GM12864 (cell line): ENCODE measurements around the gene NR3C2.

Experiments used
- DNase-seq: peaks from one replicate; pipeline ENCODE4 v3.0.0-alpha.2; 2011; ENCODE audit warnings: low read depth
- H3K4me3 ChIP-seq: 2 replicates; pipeline ENCODE4 v1.5.1; 2011; ENCODE audit warnings: mild to moderate bottlenecking, low read depth, low read length, control low read depth
- TF ChIP-seq, protein P1 (sequence below): IDR thresholded peaks from 2 replicates; pipeline ENCODE4 v1.5.1; 2011; ENCODE audit warnings: low read depth, mild to moderate bottlenecking, moderate library complexity, low read length, control low read depth, inconsistent platforms; ENCODE audit errors: missing control alignments

NR3C2 gene

GRCh38 chr4:148398988-148399387, 43.2 kb downstream of the NR3C2 start:
- no peak for DNase-seq
- TF ChIP-seq, protein P1, sequence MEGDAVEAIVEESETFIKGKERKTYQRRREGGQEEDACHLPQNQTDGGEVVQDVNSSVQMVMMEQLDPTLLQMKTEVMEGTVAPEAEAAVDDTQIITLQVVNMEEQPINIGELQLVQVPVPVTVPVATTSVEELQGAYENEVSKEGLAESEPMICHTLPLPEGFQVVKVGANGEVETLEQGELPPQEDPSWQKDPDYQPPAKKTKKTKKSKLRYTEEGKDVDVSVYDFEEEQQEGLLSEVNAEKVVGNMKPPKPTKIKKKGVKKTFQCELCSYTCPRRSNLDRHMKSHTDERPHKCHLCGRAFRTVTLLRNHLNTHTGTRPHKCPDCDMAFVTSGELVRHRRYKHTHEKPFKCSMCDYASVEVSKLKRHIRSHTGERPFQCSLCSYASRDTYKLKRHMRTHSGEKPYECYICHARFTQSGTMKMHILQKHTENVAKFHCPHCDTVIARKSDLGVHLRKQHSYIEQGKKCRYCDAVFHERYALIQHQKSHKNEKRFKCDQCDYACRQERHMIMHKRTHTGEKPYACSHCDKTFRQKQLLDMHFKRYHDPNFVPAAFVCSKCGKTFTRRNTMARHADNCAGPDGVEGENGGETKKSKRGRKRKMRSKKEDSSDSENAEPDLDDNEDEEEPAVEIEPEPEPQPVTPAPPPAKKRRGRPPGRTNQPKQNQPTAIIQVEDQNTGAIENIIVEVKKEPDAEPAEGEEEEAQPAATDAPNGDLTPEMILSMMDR: no peak
- no peak overlapping the region for H3K4me3 ChIP-seq

GRCh38 chr4:148397771-148398170, 44.4 kb downstream of the NR3C2 start:
- no peak for DNase-seq
- no peak overlapping the region for H3K4me3 ChIP-seq
- TF ChIP-seq, protein P1: no peak

DNA sequence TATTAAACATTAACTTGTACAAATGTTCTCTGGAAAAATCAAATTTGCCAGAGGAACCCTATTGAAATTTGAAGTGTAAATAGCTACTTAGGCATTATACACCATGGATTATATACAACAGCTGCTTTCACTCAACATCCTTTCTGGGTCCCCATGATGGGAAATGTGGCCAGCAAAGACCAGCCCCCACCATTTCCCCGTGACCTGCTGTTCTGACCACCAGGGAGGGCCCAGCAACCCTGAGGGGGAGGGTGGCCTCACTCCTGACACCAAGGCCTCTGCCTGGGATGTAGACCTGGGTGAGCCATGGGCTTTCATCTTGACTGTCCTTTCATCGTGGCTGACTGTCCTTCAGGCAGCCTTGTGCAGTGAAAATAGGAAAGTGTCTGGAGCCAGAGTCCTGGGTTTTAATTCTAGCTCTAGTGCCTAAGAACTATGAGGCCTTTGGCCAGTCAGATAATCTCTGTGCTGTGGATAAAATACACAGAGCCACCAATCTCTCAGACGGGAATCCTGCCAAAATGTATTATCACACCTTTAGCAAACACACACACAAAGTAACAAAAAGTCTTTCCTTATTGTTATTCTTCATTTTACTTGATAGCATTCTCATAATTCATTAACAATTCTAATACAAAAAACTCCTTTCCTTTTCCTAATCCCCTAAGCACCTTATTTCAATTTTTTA, 45.1 kb downstream of the NR3C2 start:
- H3K4me3 ChIP-seq: no peak overlapping the region
- TF ChIP-seq, protein P1: no peak
- no peak for DNase-seq

- TF ChIP-seq, protein P1: no peak
- DNase-seq: no peak
- H3K4me3 ChIP-seq: no peak overlapping the region
Observed at GRCh38 chr4:148395771-148396170, 46.4 kb downstream of the NR3C2 start.

DNA sequence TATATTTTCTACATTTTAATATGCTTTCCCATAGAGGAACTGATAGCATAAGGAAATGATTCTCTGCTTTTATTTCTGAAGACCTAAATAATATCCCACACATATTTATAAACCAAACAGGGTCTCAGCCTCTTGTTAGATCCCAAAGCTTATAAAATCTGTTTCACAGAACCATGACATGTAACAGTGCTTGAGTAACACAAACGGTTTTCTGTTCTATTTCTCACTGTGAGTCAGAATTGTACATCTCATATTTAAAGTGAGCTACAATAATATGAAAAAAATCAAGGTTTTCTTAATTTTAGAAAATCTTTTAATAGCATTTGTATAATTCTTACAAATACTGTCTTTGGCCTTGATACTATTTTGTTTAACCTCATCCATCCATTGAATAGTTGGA, 51.2 kb downstream of the NR3C2 start:
- TF ChIP-seq, protein P1: no peak
- no peak overlapping the region for H3K4me3 ChIP-seq
- no peak for DNase-seq

DNA sequence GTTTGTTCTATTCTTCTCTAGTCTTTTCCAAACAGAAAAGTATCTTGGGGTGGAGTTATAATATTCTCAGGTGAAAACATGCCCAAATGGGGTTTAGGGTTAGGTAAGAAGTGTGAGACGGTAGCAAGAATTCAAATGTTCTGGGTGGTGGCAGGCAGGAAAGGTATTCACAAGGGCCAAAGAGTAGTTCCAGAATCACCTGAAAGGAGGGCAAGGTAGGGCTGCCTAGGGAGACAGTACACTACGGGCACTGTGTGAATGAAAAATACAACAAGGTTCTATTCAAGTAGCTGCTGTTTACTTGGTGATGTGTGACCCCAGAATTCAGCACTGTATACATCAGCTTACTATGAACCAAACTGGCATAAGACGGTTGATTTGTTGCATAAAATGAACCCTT, 51.9 kb downstream of the NR3C2 start:
- DNase-seq: no peak
- TF ChIP-seq, protein P1: no peak
- H3K4me3 ChIP-seq: no peak overlapping the region

GRCh38 chr4:148380291-148380690, 61.9 kb downstream of the NR3C2 start:
- no peak for DNase-seq
- no peak overlapping the region for H3K4me3 ChIP-seq
- TF ChIP-seq, protein P1: no peak
